Trophoblast cell (in vitro differentiated cells and primary cell): ENCODE results near the gene KCNQ1.

Experiments
- DNase-seq, 2 donors: peaks; one replicate each; pipeline ENCODE4 v3.0.0-alpha.2; 2016
- H2AFZ ChIP-seq: 2 replicates; pipeline ENCODE4 v1.6.1; 2013; ENCODE audit warnings: low read length, moderate library complexity, mild to moderate bottlenecking; ENCODE audit not compliant: insufficient read depth, poor library complexity
- H2AK5ac ChIP-seq: 2 replicates; pipeline ENCODE4 v1.6.1; 2013; ENCODE audit warnings: mild to moderate bottlenecking, low read length
- H2BK120ac ChIP-seq: 2 replicates; pipeline ENCODE4 v1.6.1; 2013; ENCODE audit warnings: low read length, mild to moderate bottlenecking, moderate library complexity; ENCODE audit not compliant: insufficient read depth, poor library complexity
- H2BK12ac ChIP-seq: 2 replicates; pipeline ENCODE4 v1.6.1; 2013; ENCODE audit warnings: mild to moderate bottlenecking, low read length, moderate library complexity
- H2BK5ac ChIP-seq: 2 replicates; pipeline ENCODE4 v1.6.1; 2013; ENCODE audit warnings: low read length, low read depth, moderate library complexity, mild to moderate bottlenecking; ENCODE audit not compliant: poor library complexity
- H3K14ac ChIP-seq: 2 replicates; pipeline ENCODE4 v1.6.1; 2013; ENCODE audit warnings: mild to moderate bottlenecking, low read length
- H3K18ac ChIP-seq: 2 replicates; pipeline ENCODE4 v1.6.1; 2013; ENCODE audit warnings: mild to moderate bottlenecking, low read length
- H3K23ac ChIP-seq: 2 replicates; pipeline ENCODE4 v1.6.1; 2013; ENCODE audit warnings: low read length
- H3K27ac ChIP-seq: 2 replicates; pipeline ENCODE4 v1.5.1; 2013; ENCODE audit warnings: low read depth, mild to moderate bottlenecking, inconsistent platforms, low read length, moderate library complexity
- H3K27me3 ChIP-seq: 2 replicates; pipeline ENCODE4 v1.6.1; 2013; ENCODE audit warnings: inconsistent platforms, mild to moderate bottlenecking, low read length, moderate library complexity; ENCODE audit not compliant: insufficient read depth
- H3K36me3 ChIP-seq, 2 experiments: 1 replicate in 1 of 2; 2 replicates in 1 of 2; pipeline ENCODE4 v1.6.1; 2013; ENCODE audit warnings: low read length in 2 of 2, mild to moderate bottlenecking in 2 of 2, moderate library complexity in 1 of 2; ENCODE audit not compliant: insufficient read depth in 2 of 2, control insufficient read depth in 1 of 2
- H3K4ac ChIP-seq: 2 replicates; pipeline ENCODE4 v1.6.1; 2013; ENCODE audit warnings: low read depth, mild to moderate bottlenecking, low read length, moderate library complexity
- H3K4me1 ChIP-seq, 2 experiments: 1 replicate in 1 of 2; 2 replicates in 1 of 2; pipeline ENCODE4 v1.6.1; 2013; ENCODE audit warnings: low read length in 2 of 2, mild to moderate bottlenecking in 2 of 2, moderate library complexity in 1 of 2; ENCODE audit not compliant: insufficient read depth in 2 of 2, control insufficient read depth in 1 of 2
- H3K4me2 ChIP-seq: 2 replicates; pipeline ENCODE4 v1.6.1; 2013; ENCODE audit warnings: inconsistent platforms, mild to moderate bottlenecking, low read length, moderate library complexity
- H3K4me3 ChIP-seq: 2 replicates; pipeline ENCODE4 v1.5.1; 2013; ENCODE audit warnings: mild to moderate bottlenecking, low read depth, low read length, inconsistent platforms
- H3K79me1 ChIP-seq: one replicate; pipeline ENCODE4 v1.6.1; 2013; ENCODE audit warnings: low read length
- H3K79me2 ChIP-seq: 2 replicates; pipeline ENCODE4 v1.6.1; 2013; ENCODE audit warnings: low read length, mild to moderate bottlenecking; ENCODE audit not compliant: control insufficient read depth, insufficient read depth, poor library complexity
- H3K9ac ChIP-seq: 2 replicates; pipeline ENCODE4 v1.6.1; 2013; ENCODE audit warnings: mild to moderate bottlenecking, low read length
- H3K9me3 ChIP-seq: 2 replicates; pipeline ENCODE4 v1.6.1; 2013; ENCODE audit warnings: low read depth, mild to moderate bottlenecking, control low read depth, inconsistent platforms, low read length; ENCODE audit not compliant: insufficient read depth
- H4K12ac ChIP-seq: 2 replicates; pipeline ENCODE4 v1.6.1; 2013; ENCODE audit warnings: low read depth, mild to moderate bottlenecking, low read length, moderate library complexity
- H4K8ac ChIP-seq: 2 replicates; pipeline ENCODE4 v1.6.1; 2013; ENCODE audit warnings: low read depth, mild to moderate bottlenecking, low read length, moderate library complexity
- H4K91ac ChIP-seq: one replicate; pipeline ENCODE4 v1.6.1; 2013; ENCODE audit warnings: low read depth, mild to moderate bottlenecking, low read length, moderate library complexity
- WGBS: extraction: QIAGEN DNeasy Blood & Tissue Kit; methylation state at CpG from one replicate; pipeline ENCODE4 v1.1.7; 2013; ENCODE audit warnings: missing lambda C conversion rate; ENCODE audit not compliant: insufficient read length, insufficient coverage; ENCODE audit errors: extremely low coverage; 5-methylcytosine and 5-hydroxymethylcytosine counted together

The KCNQ1 gene

DNA sequence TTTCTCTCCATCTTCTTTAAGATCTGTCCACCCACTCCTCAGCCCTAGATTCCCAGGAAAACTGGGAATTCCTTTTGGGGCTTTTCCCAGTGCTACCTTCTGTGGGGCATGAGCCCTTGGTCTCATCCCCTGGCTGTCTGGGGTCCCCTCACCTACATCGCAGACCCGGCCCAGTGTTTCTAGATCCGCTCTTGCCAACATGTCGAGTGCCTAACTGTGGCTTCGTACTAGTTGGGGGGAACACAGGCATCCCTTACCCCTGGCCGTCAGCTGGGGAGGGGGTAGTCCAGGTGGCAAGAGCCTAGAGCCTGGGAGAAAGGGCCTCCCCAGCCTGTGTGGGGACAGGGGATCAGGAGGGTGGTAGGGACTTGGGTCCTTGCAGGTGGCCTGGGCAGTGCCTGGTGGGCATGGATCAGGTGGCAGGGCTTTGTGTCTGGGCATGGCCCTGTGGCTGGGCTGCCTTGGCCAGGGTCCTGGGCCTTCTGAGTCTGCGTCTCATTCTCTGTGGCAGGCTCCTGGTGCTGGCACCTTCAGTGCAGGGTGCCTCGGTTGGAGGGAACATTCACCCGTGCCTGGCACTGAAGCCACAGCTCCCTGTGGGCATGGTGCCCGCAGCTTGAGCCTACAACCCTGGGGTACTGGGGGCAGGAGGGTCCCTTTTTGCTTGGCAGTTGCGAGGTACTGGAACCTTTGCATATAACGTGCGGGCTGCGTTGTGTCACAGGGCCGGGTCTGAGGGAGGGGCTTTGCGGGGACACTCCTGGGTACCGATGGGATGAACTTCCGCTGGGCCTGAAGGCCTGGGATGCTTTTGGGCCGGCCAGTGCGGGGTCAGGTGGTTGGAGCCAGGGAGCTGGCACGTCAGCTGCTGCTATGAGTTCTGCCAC lies 4.1 kb downstream of the KCNQ1 start:
- H4K91ac ChIP-seq = no peak overlapping the region
- H3K14ac ChIP-seq = no peak overlapping the region
- peaks cover 6% of the 10 kb centered on the region for H3K9me3 ChIP-seq
- H3K4ac ChIP-seq = no peak overlapping the region
- no peak overlapping the region for H3K4me3 ChIP-seq
- no peak overlapping the region for H3K4me2 ChIP-seq
- H2AK5ac ChIP-seq = no peak overlapping the region
- no peak overlapping the region for H2BK12ac ChIP-seq
- H3K23ac ChIP-seq = no peak overlapping the region
- H4K8ac ChIP-seq = no peak overlapping the region
- H3K36me3 ChIP-seq = no peaks in the 10 kb centered on the region
- H3K4me1 ChIP-seq = no peaks in the 10 kb centered on the region
- H4K12ac ChIP-seq = no peak overlapping the region
- no peak overlapping the region for H2AFZ ChIP-seq
- no CpG with 5 or more reads among the region's 21 CpGs for WGBS
- H2BK5ac ChIP-seq = no peak overlapping the region
- no peak for DNase-seq
- H3K79me1 ChIP-seq = no peaks in the 10 kb centered on the region
- no peak overlapping the region for H3K9ac ChIP-seq
- no peak overlapping the region for H2BK120ac ChIP-seq
- H3K27ac ChIP-seq = no peak overlapping the region
- H3K18ac ChIP-seq = no peak overlapping the region
- H3K79me2 ChIP-seq = no peaks in the 10 kb centered on the region
- H3K27me3 ChIP-seq = peaks cover 23% of the 10 kb centered on the region

DNA sequence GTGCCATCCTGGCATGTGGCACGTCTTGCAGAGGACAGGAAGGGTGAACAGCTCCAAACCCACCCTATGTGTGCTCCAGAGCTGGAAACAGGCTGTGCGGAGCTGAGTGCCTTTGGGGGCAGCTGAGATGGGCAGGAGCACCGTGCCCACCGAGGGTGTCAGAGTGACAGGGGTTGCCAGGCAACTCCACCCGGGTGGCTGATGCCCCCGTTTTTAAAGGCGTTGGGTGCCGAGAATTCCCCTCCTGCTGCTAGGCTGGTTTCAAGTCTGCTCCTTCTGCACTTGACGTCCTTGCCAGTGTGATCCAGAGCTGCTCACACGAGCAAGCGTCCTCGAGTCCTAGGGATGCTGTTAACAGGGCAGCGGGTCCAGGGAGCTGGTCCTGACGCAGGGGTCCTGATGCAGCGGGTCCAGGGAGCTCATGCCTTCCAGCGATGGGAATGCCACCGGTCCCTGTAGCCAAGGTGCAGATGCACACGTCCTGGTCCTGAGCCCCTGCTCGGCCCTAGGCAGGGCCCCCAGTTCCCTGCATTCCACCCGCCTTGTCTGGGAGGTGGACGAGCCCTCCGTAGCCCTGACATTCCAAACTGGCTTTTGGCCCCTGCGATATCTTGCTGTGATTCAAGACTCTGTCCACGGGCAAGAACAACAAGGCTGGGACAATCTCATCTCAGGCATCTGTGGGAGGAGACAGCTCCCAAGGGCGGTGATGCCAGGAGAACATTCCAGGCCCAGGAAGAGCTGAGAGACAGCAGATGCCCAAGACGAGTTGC lies 4.9 kb downstream of the KCNQ1 start:
- Histone ChIP-seq H4K91ac (no peak overlapping the region), H2BK12ac (no peak overlapping the region), H3K18ac (no peak overlapping the region), H3K27me3 (peaks cover 18% of the 10 kb centered on the region), H4K12ac (no peak overlapping the region), H2AK5ac (no peak overlapping the region), H3K79me2 (no peaks in the 10 kb centered on the region), H3K79me1 (no peaks in the 10 kb centered on the region), H3K4me2 (no peak overlapping the region), H2AFZ (no peak overlapping the region), H4K8ac (no peak overlapping the region), H2BK5ac (no peak overlapping the region), H3K4me1 (no peaks in the 10 kb centered on the region), H3K23ac (no peak overlapping the region), H3K4me3 (no peak overlapping the region), H3K9ac (no peak overlapping the region), H3K14ac (no peak overlapping the region), H2BK120ac (no peak overlapping the region), H3K9me3 (peaks cover 2% of the 10 kb centered on the region), H3K27ac (no peak overlapping the region), H3K36me3 (no peaks in the 10 kb centered on the region), H3K4ac (no peak overlapping the region)
- no peak for DNase-seq
- no CpG with 5 or more reads among the region's 26 CpGs for WGBS

DNA sequence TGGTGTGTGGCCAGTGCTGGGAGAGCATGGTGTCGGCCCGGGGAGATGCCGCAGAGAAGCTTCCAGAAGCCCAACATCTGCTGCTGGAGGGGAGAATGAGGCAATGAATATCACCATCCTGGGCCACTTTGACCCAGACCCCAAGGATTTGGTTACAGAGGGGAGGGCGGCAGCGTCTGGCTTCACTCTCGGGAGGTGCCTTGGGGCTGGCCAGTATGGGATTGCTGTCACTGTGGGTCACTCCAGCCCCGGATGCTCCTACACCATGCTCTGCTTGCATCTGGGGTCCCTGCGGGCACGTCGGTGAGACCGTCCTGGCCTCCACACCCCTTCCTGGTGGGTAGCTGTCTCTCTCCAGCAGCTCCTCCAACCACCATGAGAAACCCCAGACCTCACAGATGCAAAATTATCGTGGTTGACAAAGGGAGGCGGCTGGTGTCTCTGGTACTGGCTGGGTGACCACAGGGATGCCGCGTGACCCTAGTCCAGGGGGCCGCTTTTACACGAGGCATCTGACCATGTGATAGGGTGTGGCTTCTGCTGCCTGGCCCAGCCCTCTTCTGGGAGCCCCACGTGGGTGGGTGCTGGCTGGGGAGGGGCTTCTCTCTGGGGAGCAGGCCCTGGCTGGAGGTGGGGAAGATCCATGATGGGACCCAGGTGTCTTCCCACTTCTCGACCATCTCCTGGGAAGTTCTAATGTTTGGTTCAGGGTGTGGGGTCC lies 5.7 kb downstream of the KCNQ1 start:
- no peak overlapping the region for H3K4ac ChIP-seq
- no peak overlapping the region for H2AK5ac ChIP-seq
- no peak overlapping the region for H3K18ac ChIP-seq
- no peak overlapping the region for H4K12ac ChIP-seq
- H3K14ac ChIP-seq = no peak overlapping the region
- H3K9me3 ChIP-seq = no peaks in the 10 kb centered on the region
- no peaks in the 10 kb centered on the region for H3K4me1 ChIP-seq
- H4K8ac ChIP-seq = no peak overlapping the region
- H2AFZ ChIP-seq = no peak overlapping the region
- no peaks in the 10 kb centered on the region for H3K79me2 ChIP-seq
- no peak overlapping the region for H2BK5ac ChIP-seq
- no peak overlapping the region for H3K9ac ChIP-seq
- no peak overlapping the region for H2BK120ac ChIP-seq
- peaks cover 11% of the 10 kb centered on the region for H3K27me3 ChIP-seq
- H3K23ac ChIP-seq = no peak overlapping the region
- no peak for DNase-seq
- no peaks in the 10 kb centered on the region for H3K36me3 ChIP-seq
- no CpG with 5 or more reads among the region's 19 CpGs for WGBS
- no peak overlapping the region for H3K4me2 ChIP-seq
- no peak overlapping the region for H3K27ac ChIP-seq
- no peak overlapping the region for H4K91ac ChIP-seq
- no peak overlapping the region for H2BK12ac ChIP-seq
- H3K4me3 ChIP-seq = no peak overlapping the region
- H3K79me1 ChIP-seq = no peaks in the 10 kb centered on the region

DNA sequence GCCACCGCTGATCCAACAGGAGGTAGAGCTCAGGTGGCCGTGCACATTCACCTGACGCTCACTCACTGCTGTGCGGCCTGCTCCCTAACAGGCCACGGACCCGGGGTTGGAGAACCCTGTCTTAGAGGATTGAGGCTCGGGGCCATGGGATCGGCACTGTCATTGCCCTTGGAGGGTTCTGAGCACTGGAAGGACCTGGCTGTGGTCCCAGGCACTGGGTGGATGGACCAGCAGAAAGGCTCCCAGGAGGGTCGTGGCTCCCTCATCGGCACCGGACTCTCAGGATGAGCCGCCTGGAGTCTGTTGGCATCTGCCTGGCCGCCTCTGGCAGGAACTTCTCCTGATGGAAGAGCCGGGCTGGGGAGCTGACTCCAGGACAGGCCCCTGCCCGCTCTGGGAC lies 6.5 kb downstream of the KCNQ1 start:
- no peak overlapping the region for H2AK5ac ChIP-seq
- no peak overlapping the region for H3K18ac ChIP-seq
- no peak overlapping the region for H4K12ac ChIP-seq
- H2BK5ac ChIP-seq = no peak overlapping the region
- H3K9ac ChIP-seq = no peak overlapping the region
- no peak overlapping the region for H3K23ac ChIP-seq
- no peaks in the 10 kb centered on the region for H3K79me1 ChIP-seq
- no peaks in the 10 kb centered on the region for H3K36me3 ChIP-seq
- no peak overlapping the region for H2BK120ac ChIP-seq
- H3K79me2 ChIP-seq = no peaks in the 10 kb centered on the region
- H2BK12ac ChIP-seq = no peak overlapping the region
- H3K4ac ChIP-seq = no peak overlapping the region
- no peaks in the 10 kb centered on the region for H3K4me1 ChIP-seq
- no peak for DNase-seq
- no peak overlapping the region for H4K91ac ChIP-seq
- H3K14ac ChIP-seq = no peak overlapping the region
- no peak overlapping the region for H4K8ac ChIP-seq
- no peak overlapping the region for H3K4me3 ChIP-seq
- no CpG with 5 or more reads among the region's 15 CpGs for WGBS
- no peak overlapping the region for H3K4me2 ChIP-seq
- no peak overlapping the region for H2AFZ ChIP-seq
- no peaks in the 10 kb centered on the region for H3K9me3 ChIP-seq
- H3K27me3 ChIP-seq = peaks cover 4% of the 10 kb centered on the region
- H3K27ac ChIP-seq = no peak overlapping the region
